ENCODE results near the gene PLXNA4.

DNA sequence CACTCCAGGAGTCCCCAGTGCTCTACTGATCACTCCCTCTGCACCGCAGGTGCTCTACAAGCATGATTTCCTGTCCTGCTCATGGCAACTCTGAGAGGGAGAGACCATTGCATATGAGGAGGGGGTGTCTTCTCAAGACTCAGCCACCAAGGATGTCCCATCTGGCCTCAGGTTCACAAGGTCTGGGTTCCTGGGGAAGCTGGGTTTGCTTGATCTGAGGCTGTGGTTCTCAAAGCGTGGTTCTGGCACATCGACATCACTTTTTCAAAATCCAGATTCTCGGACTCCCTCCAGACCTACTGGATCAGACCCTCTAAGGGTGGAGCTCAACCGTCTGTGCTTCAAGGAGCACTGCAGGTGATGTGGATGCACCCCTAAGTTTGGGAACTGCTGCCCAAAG, 247.5 kb downstream of the PLXNA4 start:
- no peak for TF ChIP-seq EZH2 (IDR thresholded peaks at IDR 0.05; ENCODE audit: low read length)
- TF ChIP-seq, protein P1, sequence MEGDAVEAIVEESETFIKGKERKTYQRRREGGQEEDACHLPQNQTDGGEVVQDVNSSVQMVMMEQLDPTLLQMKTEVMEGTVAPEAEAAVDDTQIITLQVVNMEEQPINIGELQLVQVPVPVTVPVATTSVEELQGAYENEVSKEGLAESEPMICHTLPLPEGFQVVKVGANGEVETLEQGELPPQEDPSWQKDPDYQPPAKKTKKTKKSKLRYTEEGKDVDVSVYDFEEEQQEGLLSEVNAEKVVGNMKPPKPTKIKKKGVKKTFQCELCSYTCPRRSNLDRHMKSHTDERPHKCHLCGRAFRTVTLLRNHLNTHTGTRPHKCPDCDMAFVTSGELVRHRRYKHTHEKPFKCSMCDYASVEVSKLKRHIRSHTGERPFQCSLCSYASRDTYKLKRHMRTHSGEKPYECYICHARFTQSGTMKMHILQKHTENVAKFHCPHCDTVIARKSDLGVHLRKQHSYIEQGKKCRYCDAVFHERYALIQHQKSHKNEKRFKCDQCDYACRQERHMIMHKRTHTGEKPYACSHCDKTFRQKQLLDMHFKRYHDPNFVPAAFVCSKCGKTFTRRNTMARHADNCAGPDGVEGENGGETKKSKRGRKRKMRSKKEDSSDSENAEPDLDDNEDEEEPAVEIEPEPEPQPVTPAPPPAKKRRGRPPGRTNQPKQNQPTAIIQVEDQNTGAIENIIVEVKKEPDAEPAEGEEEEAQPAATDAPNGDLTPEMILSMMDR (optimal IDR thresholded peaks at IDR 0.05 in 1 of 3, IDR thresholded peaks at IDR 0.05 in 1 of 3, conservative IDR thresholded peaks at IDR 0.05 in 1 of 3; ENCODE audit: extremely low read depth in 1 of 3, insufficient read depth in 2 of 3, low read length in 3 of 3), result no peak

All from keratinocyte (primary cell).